SK-MEL-5 (cell line): Measurements from ENCODE around the gene KIR2DL4. TPM values are rescaled to one million over a fixed set of nuclear protein-coding genes. Genes with fewer than 3 reads are reported as not detected.
"Not testable (repeated sequence)": the region's sequence is repeated elsewhere in the genome, so short reads cannot be mapped to it uniquely, and the experiment has no call there.

ENCODE experiments used
- DNase-seq: peaks from one replicate; pipeline ENCODE4 v3.0.0-alpha.2; 2016; ENCODE audit warnings: low read depth, low spot score
- in situ Hi-C: cut with HindIII; loops from 2 replicates; pipeline ENCODE4 v1.10.0; 2016; ENCODE audit warnings: low sequenced_read_pairs, high pct_unique_total_duplicates, low pct_unique_long_range_greater_than_20kb
- polyA plus RNA-seq, 2 experiments: library from polyadenylated mRNA; depleted of rRNA; stranded (reverse); fragments of >200 nt; gene quantifications; 2 replicates each; pipeline ENCODE4 v1.2.3, GENCODE V29; 2015
- total RNA-seq: library from RNA; depleted of rRNA; stranded (reverse); fragments of >200 nt; shearing (Covaris generic); gene quantifications from 2 replicates; pipeline ENCODE4 v1.2.3, GENCODE V29; 2014; rRNA removed

KIR2DL4 gene
- not detected in 2 replicates for total RNA-seq
- polyA plus RNA-seq (2015; cell fraction: cytosol; rRNA removed) = not detected in 2 replicates
- polyA plus RNA-seq (2015; cell fraction: nucleus; rRNA removed) = not detected in 2 replicates

- in situ Hi-C loops = no loop called here
- DNase-seq = no peak
These were observed at the start of gene KIR2DL4 for GRCh38 chr19:54803410-54803809. KIR2DL4 (plus strand) TSS chr19:54803610; CDS start chr19:54803652, 42 bp downstream.

DNA sequence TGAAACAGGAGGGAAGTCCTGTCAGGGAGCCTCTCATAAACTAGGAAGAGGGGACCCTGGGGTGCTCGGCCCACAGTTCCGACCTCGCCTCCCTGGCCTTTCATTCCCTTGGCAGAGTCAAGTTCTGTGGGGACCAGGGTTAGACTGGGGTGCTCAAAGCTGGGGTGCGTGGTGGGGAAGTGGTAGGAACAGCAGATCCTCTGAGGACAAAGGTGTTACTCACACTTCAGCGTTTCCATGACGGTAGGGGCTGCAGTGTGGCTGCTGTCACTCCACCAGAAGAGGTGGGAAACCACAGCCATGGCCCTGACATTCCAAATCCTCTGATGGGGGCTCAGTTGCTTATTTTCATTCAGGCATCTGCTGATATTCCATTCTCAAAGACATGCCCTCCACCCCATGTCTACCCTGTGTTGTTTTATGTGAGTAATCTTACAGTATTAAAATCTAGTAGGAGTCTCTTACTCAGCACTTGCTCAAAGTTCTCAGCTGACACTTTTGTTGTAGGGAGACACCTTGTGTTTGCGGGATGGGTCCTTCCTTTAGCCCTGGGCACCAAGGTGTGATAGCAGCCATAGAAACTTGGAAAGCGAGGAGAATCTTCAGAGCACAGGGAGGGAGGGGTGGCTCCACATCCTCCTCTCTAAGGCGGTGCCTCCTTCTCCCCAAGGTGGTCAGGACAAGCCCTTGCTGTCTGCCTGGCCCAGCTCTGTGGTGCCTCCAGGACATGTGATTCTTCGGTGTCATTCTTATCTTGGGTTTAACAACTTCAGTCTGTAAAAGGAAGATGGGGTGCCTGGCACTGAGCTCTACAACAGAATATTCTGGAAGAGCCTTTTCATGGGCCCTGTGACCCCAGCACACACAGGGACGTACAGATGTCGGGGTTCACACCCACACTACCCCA lies 47.0 kb upstream of the KIR2DL4 start:
- in situ Hi-C loops, DNase-seq: not testable (repeated sequence)

- DNase-seq, in situ Hi-C loops: not testable (repeated sequence)
These were observed 44.8 kb upstream of the KIR2DL4 start for GRCh38 chr19:54758577-54758976.

- DNase-seq, in situ Hi-C loops: not testable (repeated sequence)
These were observed 39.2 kb upstream of the KIR2DL4 start for GRCh38 chr19:54764219-54764618.

DNA sequence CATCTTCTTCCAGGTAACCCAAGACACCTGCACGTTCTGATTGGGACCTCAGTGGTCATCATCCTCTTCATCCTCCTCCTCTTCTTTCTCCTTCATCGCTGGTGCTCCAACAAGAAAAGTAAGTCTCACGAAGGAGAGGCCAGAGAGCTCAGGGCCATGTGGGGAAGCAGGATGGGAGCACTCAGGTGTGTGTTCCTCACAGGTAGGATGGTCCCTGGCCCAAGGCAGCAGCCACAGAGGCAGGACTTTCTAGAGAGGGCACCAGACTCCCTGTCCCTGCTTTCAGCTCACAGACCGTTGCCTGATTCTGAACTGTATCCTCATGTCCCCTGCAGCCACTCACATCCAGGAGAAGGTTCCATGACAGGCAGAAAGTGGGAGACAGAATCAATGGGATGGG lies 36.9 kb upstream of the KIR2DL4 start:
- in situ Hi-C loops, DNase-seq: not testable (repeated sequence)

GRCh38 chr19:54769646-54770045 lies 33.8 kb upstream of the KIR2DL4 start, which contains the start of gene KIR2DL1:
KIR2DL1 (plus strand) TSS chr19:54769793; CDS start chr19:54769851, 58 bp downstream.
- in situ Hi-C loops, DNase-seq: not testable (repeated sequence)

- DNase-seq, in situ Hi-C loops: not testable (repeated sequence)
These were observed 32.9 kb upstream of the KIR2DL4 start for GRCh38 chr19:54770511-54770910.

DNA sequence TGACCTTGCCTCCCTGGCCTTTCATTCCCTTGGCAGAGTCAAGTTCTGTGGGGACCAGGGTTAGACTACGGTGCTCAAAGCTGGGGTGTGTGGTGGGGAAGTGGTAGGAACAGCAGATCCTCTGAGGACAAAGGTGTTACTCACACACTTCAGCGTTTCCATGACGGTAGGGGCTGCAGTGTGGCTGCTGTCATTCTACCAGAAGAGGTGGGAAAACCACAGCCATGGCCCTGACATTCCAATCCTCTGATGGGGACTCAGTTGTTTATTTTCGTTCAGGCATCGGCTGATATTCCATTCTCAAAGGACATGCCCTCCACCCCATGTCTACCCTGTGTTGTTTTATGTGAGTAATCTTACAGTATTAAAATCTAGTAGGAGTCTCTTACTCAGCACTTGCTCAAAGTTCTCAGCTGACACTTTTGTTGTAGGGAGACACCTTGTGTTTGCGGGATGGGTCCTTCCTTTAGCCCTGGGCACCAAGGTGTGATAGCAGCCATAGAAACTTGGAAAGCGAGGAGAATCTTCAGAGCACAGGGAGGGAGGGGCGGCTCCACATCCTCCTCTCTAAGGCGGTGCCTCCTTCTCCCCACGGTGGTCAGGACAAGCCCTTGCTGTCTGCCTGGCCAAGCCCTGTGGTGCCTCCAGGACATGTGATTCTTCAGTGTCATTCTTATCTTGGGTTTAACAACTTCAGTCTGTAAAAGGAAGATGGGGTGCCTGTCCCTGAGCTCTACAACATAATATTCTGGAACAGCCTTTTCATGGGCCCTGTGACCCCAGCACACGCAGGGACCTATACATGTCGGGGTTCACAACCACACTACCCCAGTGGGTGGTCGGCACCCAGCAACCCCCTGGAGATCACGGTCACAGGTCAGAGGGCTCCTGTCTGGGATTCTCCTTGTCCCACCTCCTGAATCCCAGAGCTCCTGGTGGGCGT lies 32.1 kb upstream of the KIR2DL4 start:
- in situ Hi-C loops, DNase-seq: not testable (repeated sequence)

DNA sequence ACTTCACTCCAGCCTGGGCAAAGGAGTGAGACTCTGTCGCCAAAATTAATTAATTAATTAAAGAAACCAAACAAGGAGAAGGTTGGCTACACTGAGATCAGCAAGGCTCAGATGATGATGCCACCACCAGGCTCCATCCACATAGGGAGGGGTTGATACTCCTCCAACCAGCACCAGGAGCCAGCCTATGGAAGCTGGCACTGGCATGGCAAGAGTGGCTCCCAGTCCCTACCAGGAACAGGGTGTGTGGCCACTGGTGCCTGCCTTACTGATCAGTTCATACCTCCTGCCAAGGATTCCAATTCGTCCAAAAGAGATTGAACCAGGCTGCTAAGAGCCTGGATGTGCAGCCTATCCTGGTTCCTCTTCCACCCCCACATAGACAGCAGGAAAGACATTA lies 30.7 kb upstream of the KIR2DL4 start:
- DNase-seq, in situ Hi-C loops: not testable (repeated sequence)

DNA sequence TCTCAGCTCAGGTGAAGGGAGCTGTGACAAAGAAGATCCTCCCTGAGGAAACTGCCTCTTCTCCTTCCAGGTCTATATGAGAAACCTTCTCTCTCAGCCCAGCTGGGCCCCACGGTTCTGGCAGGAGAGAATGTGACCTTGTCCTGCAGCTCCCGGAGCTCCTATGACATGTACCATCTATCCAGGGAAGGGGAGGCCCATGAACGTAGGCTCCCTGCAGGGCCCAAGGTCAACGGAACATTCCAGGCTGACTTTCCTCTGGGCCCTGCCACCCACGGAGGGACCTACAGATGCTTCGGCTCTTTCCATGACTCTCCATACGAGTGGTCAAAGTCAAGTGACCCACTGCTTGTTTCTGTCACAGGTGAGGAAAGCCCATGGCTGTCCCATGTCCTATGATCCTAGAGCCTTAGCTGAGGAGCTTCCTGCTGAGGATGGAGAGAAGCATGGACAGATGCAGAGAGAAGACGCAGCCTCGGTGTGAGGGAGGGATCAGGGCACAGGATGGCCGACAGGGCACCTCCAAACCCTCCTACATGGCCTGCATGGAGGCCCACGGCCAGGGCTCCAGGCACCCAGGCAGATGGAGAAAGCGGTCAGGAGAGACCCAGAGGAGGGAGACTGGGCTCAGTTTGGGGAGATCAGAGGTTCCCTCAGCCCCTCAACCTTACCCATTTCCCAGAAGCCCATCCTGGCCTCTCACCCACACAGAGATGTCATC lies 28.2 kb upstream of the KIR2DL4 start:
- DNase-seq, in situ Hi-C loops: not testable (repeated sequence)

DNA sequence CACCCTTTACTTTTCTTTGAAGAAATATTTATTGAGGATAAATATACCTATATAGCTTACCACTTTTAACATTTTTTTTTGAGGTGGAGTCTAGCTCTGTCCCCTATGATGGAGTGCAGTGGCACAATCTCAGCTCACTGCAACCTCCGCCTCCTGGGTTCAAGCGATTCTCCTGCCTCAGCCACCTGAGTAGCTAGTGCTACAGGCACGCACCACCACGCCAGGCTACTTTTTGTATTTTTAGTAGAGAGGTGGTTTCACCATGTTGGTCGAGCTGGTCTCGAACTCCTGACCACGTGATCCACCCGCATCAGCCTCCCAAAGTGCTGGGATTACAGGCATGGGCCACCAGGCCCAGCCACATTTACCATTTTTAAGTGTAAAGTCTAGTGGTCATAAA lies 27.6 kb upstream of the KIR2DL4 start:
- DNase-seq, in situ Hi-C loops: not testable (repeated sequence)

DNA sequence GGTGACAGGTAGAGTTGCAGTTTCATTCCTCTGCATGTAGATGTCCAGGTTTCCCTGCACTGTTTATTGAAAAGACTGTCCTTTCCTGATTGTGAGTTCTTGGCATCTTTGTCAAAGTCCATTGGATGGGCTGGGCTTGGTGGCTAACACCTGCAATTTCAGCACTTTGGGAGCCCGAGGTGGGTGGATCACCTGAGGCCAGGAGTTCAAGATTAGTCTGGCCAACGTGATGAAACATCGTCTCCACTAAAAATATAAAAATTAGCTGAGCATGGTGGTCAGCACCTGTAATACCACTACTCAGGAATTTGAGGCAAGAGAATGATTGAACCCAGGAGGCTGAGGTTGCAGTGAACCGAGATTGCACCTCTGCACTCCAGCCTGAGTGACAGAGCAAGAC lies 25.6 kb upstream of the KIR2DL4 start:
- in situ Hi-C loops, DNase-seq: not testable (repeated sequence)

DNA sequence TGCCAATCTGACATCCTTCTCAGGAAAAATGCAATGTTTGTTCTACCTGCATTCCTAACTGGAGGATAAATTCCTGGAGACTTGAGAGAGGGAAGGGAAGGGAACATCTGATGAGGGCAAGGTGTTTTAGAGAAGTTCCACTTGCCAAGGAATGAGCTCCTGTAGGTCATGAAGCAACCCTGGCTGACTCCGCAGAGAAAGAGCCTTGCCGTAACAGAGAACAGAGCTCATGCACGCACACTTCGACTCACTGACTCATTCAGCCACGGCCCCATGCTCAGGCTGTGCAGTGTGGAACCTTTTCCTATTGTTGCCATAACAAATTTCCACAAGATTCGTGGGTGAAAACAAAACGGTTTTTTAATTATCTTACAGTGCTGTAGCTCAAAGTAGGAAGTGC lies 24.5 kb upstream of the KIR2DL4 start:
- DNase-seq, in situ Hi-C loops: not testable (repeated sequence)

- DNase-seq, in situ Hi-C loops: not testable (repeated sequence)
These were observed 20.5 kb upstream of the KIR2DL4 start for GRCh38 chr19:54782916-54783315.

DNA sequence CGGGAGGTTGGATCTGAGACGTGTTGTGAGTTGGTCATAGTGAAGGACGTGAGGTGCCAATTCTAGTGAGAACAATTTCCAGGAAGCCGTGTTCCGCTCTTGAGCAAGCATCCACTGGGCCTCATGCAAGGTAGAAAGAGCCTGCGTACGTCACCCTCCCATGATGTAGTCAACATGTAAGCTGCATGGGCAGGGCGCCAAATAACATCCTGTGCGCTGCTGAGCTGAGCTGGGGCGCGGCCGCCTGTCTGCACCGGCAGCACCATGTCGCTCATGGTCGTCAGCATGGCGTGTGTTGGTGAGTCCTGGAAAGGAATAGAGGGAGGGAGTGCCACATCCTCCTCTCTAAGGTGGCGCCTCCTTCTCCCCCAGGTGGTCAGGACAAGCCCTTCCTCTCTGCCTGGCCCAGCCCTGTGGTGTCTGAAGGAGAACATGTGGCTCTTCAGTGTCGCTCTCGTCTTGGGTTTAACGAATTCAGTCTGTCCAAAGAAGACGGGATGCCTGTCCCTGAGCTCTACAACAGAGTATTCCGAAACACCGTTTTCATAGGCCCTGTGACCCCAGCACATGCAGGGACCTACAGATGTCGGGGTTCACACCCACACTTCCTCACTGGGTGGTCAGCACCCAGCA lies 17.2 kb upstream of the KIR2DL4 start:
- in situ Hi-C loops, DNase-seq: not testable (repeated sequence)

DNA sequence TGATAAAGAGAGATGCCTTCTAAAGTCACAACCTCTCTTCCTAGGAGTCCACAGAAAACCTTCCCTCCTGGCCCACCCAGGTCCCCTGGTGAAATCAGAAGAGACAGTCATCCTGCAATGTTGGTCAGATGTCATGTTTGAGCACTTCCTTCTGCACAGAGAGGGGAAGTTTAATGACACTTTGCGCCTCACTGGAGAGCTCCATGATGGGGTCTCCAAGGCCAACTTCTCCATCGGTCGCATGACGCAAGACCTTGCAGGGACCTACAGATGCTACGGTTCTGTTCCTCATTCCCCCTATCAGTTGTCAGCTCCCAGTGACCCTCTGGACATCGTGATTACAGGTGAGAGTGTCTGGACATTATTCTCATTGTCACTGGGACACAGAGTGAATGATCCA lies 15.3 kb upstream of the KIR2DL4 start:
- in situ Hi-C loops, DNase-seq: not testable (repeated sequence)

GRCh38 chr19:54790711-54791110 lies 12.7 kb upstream of the KIR2DL4 start:
- DNase-seq = no peak
- in situ Hi-C loops = no loop called here
